Upper lobe of left lung (tissue), 4 donors: ENCODE data around the gene AHI1.

Experiments
- EP300 ChIP-seq, 4 donors: sonication (generic); formaldehyde crosslinking; IDR thresholded peaks; one replicate each; pipeline ENCODE4 v1.5.1; 2017; ENCODE audit warnings: antibody characterized with exemption in 4 of 4, control low read depth in 2 of 4
- POLR2A ChIP-seq, 4 donors: fragments of 450-650 bp; IDR thresholded peaks; one replicate each; pipeline ENCODE4 v1.5.1; 2016 to 2017; ENCODE audit warnings: antibody characterized with exemption in 4 of 4, mild to moderate bottlenecking in 2 of 4
- POLR2AphosphoS5 ChIP-seq, 2 donors: sonication (generic); formaldehyde crosslinking; IDR thresholded peaks; one replicate each; pipeline ENCODE4 v1.5.1; 2017; ENCODE audit warnings: antibody characterized with exemption in 2 of 2
- TF ChIP-seq, protein P1 (sequence below), 6 experiments: fragments of 450-650 bp in 4 of 6; fragments of 200-600 bp in 2 of 6; sonication (generic) in 2 of 6; IDR thresholded peaks; one replicate each; pipeline ENCODE4 v1.5.1; 2016 to 2019; ENCODE audit warnings: antibody characterized with exemption in 6 of 6

DNA sequence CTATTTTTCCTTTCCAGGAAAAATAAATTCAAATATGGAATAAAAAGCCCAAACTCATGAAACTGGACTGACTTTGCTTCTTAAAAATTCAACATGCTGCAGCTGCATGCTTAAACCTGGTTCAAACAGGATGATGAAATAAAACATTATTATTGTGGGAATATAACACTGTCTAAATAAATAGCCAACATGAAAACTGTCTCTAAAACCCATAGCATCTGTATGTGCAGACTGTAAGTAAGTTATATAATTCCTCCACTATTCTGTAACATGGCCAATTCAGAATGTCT lies 30.4 kb upstream of the AHI1 start:
- TF ChIP-seq POLR2A (IDR thresholded peaks at IDR 0.05) (no peak), POLR2AphosphoS5 (IDR thresholded peaks at IDR 0.05) (no peak), EP300 (IDR thresholded peaks at IDR 0.05) (no peak)
- TF ChIP-seq, protein P1, sequence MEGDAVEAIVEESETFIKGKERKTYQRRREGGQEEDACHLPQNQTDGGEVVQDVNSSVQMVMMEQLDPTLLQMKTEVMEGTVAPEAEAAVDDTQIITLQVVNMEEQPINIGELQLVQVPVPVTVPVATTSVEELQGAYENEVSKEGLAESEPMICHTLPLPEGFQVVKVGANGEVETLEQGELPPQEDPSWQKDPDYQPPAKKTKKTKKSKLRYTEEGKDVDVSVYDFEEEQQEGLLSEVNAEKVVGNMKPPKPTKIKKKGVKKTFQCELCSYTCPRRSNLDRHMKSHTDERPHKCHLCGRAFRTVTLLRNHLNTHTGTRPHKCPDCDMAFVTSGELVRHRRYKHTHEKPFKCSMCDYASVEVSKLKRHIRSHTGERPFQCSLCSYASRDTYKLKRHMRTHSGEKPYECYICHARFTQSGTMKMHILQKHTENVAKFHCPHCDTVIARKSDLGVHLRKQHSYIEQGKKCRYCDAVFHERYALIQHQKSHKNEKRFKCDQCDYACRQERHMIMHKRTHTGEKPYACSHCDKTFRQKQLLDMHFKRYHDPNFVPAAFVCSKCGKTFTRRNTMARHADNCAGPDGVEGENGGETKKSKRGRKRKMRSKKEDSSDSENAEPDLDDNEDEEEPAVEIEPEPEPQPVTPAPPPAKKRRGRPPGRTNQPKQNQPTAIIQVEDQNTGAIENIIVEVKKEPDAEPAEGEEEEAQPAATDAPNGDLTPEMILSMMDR (IDR thresholded peaks at IDR 0.05), result no peak
